Midbrain (tissue), 1 donor: ENCODE measurements around the gene LRRC8E.
"Not testable (repeated sequence)": the region's sequence is repeated elsewhere in the genome, so short reads cannot be mapped to it uniquely, and the experiment has no call there.

Experiments
- DNase-seq: peaks from one replicate; lab custom pipeline; 2025; lab: John Stamatoyannopoulos, UW

LRRC8E gene

DNA sequence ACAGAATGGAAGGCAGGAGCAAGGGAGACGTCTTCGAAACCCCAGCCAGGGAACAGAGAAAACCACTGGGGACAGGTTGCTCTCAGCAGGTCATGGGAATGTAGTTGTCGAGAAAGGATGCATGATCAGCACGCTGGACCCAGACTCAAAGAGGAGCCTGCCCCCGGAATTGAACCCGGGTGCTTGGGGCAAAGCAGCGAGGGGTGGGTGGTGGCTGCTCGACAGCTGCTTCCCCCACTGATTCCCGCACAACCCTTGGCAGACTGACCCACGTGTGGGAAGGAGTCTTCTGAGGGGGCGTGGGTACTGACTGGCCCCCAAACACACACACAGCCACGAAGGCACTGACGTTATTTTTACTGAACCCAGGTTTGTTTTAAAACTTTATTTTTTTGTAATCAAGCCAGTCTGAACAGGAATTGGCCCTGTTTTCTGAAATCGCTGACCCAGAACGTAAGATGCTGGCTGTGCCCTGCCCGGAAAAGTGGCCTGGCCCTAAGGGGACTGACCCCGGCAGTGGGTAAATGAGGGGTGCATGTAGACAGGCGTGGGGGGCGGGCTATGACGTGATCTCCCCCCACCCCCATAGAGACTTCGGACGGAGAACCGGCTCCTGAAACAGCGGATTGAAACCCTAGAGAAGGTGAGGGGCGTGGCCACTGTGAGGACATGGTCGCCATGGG is 32.7 kb upstream of the LRRC8E start:
- DNase-seq = no peak

DNA sequence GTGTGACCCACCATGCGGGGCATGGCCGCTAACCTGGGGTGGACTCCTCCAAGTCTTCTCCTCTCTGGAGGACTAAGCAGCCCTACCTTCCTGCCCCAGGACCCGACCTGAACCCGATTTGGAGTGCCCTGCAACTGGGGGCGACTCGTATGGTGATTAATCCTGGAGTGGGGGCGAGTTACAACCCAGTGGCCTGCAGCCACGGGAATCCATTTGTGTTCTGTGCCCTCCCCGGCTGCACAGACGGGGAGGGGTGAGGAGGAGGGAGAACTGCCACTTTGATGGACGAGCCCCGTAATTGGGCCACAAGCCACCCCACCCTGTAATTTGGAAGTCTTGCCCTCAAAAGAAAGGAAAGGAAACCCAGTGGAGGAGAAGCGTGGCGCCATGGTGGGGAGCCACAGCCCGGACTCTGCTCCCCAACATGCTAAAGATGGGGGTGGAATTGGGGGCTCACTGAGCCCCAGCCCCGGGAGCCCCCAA is 32.2 kb upstream of the LRRC8E start:
- no peak for DNase-seq

DNA sequence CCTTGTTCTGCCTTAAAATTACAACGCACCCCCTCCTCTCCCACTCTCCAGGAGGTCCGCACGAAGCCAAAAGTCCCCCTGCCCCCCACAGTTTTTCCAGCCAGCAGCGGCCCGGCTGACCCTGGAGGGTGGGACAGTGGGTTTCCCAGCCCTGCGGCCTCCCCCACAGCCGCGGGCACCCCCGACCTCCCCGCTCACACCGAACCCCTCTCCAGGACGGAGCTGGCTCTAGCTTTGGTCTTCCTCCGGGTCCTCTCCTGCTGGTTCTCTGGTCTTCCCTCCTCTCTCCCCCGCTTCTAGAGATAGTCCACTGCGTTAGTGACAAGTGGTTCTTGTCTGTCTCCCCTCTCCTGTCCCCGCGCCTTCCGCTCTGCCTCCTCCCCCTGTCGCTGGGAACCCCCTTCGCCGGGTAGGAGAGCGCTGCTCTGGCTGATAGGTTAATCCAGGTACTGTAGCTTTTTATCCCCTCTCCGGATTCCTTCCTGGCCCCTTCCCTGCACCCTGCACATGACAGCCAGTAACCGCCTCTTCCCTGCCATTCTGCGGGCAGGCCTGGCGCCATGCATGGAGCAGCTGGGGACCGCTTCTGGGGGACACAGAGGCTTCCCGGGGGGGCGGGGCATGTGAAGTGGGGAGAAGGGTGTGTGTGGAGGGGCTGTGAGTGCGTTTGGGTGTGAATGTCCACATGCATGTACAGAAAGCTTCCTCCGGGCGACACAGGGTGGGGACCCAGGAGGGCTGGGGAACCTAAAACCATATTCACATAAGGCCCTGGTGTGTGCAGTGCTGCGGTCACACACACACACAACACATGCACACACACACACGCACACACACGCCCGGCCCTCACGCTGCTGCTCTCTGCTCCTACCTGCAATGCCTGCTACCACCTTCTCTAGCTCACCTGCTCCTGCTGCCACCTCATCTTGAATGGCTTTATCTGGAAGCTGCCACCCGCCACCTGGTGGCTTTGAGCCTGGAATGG is 31.3 kb upstream of the LRRC8E start:
- no peak for DNase-seq

DNA sequence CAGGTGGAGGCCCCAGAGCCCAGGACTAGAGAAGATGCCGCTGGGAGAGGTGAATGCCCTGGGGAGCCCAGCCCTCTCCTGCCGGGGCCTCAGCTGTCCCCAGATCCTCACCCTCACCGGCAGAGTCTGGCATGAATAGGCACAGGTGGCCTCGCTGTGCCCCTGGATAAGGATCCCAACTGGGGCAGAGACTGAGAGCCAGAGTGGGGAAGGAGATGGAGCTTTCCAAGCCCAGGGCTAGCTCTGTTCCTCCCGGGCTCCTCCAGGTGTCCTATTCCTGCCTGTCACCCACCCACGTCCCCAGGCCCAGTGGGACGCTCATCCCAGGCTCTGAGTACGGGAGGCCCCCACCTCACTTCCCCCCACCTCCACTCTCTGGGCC is 30.6 kb upstream of the LRRC8E start:
- DNase-seq = no peak

DNA sequence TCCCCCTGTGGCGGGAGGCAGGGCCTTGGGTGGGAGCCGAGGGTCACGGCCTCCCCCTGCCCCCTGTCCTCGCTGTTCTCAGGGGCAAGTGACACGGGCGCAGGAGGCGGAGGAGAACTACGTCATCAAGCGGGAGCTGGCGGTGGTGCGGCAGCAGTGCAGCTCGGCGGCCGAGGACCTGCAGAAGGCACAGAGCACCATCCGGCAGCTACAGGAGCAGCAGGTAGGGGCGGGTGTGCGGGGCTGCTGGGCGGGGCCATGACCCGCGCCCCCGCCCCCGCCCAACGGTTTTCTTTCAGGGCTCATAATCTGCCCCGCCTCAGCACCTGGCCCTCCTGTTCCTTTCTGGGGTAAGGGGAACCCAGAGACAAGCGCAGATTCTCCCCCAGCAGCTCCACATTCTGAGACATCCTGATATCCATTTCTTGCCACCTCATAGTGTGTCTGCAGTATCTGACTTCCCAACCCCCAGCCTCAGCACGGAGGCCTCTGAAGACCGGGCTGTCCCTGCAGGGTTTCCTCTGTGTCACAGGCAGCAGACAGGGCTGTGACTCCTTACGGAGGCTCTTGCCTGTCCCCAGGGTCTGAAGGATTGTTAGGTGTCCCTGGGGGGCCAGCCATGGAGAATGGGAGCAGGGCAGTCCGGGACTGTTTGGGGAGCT is 30.1 kb upstream of the LRRC8E start:
- DNase-seq = no peak

DNA sequence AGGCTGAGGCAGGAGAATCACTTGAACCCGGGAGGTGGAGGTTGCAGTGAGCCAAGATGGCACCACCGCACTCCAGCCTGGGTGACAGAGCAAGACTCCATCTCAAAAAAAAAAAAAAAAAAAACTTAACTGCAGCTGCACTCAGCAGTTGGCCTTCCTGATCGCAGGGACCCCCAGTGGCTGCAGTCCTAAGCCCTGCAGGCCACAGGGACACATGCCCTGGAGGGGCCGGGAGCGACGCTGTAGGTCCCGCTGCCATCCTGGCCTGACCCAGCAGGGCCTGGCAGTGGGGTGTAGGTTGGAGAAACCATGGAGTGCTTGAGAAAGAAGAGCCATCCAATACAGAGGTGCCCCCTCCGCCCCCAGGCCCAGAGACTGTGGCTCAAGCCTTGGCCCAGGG is 29.2 kb upstream of the LRRC8E start:
- not testable (repeated sequence) for DNase-seq

DNA sequence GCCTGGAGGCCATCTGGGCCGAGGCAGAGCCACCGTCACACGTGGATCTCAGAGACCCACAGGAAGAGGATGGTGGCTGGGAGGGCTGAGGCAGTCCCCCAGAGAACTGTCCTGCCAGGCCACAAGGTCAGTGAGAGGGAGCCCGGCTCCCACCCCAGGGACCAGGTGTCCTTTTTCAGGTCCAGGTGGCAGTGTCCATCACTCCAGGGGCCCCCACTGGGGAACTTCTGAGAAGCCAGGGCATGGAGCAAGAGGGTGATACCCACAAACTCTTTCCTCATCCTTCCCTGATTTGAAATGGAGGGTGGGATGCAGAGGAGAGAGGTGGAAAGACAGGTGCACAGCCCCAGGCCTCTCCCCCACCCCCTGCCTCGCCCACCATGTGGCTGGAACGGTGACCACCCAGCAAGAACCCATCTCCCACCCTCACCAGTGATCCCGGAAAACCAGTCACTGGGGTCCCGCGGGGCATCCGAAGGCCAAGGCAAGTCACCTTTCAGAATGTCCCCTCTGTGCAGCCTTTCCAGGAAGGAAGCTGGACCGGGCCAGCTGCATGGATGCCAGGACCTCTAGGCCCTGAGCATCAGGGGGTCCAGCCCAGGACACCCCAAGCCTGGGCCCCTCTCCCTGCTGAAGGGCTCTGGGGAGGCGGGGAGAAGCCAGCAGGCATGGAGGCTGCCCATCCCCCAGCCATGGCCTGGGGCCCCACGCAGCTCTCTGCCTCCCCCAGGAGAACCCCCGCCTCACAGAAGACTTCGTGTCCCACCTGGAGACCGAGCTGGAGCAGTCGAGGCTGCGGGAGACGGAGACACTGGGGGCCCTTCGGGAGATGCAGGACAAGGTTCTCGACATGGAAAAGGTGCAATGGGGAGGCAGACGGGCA is 28.2 kb upstream of the LRRC8E start:
- no peak for DNase-seq

DNA sequence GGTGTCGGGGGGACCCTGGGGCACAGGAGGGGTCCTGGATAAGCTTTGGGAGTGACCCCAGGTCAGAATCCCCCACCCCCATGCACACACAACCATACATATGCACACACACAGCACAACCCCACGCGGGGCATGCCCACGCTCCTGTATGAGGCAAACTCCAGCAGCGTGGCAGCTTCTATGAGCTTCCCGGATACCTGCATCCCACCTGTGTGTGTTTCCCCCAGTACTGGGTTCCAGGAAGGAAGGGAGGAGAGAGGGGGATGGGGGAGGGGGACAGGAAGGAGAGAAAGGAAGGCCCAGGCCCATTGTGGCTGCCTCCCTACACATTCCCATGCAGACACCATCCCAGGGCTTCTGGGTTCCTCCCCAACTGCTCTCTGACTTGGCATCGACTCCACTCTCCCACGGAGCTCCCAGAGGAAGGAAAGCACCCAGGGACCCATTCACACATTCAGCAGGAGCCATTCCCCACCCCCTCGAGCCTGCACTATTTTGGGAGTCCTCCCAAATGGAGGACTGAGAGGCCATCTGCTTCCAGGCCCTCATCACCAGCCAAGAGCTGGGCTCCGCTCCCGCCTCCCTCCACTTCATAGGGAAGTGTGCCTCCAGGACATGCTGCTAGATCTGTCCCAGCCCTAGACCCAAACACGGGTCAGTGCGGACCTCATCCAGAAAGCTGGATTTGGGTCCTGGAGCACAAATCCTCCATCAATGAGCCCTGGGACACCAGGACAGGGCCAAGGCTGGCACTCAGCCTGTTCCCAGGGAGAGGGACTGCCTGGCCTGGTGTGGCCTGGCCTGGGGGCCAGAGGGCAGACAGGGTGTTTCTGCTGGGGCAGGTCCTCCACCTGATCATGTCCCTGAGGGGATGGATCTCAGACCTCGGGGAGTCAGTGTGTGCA is 27.3 kb upstream of the LRRC8E start:
- DNase-seq = no peak

DNA sequence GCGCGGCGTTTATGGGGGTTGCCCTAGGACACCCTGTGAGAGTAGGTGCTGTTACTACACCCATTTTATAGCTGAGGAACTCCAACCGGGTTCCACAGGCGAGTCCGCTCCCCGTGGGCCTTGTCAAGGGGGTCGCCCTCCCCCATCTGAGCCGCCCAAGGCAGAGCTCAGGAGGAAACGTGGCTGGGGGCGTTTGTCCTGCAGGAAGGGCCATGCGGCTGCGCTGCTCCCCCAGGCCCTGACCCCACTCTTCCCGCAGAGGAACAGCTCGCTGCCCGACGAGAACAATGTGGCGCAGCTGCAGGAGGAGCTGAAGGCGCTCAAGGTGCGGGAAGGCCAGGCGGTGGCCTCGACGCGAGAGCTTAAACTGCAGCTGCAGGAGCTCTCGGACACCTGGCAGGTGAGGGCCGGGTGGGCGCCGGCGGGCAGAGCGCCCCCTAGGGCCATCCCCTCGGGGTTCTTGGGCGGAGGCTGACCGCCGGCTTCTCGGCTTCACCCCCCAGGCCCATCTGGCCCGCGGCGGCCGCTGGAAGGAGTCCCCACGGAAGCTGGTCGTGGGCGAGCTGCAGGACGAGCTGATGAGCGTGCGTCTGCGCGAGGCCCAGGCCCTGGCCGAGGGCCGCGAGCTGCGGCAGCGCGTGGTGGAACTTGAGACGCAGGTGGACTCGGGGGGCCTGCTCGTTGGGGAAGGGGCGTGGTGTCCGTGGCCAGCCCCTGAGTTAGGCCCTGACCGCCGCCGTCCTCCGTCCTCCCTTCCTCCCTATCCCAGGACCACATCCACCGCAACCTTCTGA is 26.5 kb upstream of the LRRC8E start:
- DNase-seq = no peak

DNA sequence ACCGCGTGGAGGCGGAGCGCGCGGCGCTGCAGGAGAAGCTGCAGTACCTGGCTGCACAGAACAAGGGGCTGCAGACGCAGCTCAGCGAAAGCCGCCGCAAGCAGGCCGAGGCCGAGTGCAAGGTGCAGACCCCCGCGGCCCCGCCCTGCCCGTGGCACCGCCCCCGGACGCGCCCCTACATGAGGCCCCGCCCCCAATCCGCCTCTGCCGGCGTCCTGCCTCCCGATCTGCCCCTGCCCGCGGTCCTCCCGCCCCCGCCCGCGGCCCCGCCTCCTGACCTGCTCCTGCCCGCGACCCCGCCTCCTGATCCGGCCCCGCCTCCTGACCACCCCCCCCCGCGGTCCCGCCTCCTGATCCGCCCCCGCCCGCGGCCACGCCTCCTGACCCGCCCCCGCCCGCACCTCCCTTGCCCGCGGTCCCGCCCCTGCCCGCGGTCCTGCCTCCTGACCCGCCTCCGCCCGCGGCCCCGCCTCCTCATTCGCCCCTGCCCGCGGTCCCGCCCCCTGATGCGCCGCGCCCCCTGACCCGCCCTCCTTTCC is 25.8 kb upstream of the LRRC8E start:
- no peak for DNase-seq

DNA sequence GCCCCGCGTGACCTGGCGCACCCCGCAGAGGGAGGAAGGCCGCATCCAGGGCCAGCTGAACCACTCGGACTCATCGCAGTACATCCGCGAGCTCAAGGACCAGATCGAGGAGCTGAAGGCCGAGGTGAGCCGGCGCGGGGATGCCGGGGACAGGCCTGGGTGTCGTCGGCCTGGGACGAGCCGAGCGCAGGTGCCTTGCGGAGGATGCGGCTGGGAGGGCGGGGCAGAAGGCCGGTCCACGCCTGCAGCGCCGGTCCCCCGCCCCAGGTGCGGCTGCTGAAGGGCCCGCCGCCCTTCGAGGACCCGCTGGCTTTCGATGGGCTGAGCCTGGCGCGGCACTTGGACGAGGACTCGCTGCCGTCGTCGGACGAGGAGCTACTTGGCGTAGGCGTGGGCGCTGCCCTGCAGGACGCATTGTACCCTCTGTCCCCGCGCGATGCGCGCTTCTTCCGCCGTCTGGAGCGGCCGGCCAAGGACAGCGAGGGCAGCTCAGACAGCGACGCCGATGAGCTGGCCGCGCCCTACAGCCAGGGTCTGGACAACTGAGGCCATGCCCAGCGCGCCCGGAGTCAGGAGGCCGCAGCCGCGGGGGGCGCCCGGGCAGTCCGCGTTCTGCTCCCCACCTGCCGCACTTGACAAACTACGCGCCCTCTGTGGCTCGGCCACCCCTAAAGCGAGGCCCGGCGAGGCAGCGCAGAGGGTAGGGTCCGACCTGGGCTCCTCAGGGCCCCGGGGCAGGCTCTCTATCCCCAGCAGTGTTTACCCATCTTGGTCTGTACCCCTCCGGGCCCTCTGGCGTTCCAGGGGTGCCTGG is 24.9 kb upstream of the LRRC8E start:
- no peak for DNase-seq

DNA sequence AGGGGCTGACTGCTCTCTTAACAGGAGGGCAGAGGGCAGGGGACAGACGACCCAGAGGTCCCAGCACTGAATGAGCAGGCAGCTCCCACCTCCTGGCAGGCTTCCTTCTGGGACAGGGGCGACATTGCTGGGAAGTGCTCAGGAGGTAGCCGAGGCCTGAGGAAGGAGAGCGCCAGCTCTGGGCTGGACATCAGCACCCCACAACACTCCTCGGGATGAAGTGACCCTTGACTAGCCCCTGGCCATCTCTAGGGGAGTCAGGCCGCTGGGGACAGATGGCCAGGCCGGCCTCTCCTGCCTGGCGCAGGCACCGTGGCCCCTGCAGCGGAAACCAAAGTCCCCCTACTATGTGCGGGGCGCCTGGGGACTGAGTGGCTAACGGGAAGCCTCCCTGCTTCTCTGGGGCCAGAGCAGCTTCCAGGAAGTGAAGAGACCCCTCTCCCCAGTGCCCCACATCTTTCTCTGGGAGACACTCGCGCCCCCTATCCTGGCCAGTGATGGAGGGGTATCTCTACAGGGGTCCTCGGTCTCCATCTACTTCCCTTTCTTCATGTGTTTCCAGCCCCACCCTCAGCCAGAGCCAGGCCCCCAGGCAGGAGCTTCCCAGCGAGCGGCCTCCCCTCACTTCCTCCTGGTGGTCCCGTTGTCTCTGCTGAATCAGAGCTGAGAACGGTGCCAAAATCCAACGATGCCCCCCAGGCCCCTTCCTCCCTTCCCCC is 24.2 kb upstream of the LRRC8E start:
- no peak for DNase-seq

DNA sequence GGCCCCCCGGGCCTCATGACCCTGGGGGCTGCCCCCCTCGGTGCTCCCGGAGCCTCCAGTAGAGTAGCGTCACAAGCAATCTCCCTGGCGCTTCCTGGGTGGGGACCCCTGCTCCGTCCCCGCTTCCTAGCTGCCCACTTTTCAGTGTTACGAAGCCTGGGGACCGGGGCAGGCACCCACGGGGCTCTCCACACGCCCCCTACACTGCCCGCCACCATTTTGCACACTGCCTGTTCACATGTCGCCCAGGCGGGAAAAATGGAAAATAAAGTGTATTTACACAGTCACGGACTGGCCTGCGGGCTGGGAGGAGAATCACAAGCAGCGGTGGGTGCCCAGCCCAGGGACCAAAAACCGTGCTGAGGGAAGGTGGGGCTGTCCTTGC is 23.6 kb upstream of the LRRC8E start:
- no peak for DNase-seq

DNA sequence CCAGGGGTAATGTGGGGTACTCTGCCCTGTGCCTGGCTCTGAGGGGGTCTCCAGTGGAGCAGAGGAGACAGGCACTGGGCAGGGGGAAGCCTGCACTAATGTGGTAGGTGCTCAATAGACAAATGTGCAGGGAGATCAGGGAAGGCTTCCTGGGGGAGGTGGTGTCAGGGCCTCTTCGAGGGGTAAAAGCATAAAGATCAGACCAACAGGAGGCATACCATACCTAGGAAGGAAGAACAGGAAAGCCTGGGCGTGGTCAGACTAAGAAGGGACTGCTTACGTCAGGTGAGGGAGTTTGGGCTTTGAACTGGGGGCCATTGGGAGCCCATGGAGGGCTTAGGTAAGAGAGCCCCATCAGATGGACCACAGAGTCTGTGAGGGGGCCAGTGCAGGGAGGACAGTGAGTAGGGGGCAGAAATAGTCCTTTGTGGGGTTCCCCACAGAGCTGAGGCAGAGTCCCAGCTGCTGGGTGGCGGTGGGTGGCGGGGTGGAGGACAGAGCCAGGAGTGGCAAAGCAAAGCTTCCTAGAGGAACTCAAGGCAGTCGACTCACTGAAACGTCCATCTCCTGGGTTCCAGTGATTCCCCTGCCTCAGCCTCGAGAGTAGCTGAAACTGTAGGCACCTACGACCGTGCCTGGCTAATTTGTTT is 22.9 kb upstream of the LRRC8E start:
- no peak for DNase-seq

DNA sequence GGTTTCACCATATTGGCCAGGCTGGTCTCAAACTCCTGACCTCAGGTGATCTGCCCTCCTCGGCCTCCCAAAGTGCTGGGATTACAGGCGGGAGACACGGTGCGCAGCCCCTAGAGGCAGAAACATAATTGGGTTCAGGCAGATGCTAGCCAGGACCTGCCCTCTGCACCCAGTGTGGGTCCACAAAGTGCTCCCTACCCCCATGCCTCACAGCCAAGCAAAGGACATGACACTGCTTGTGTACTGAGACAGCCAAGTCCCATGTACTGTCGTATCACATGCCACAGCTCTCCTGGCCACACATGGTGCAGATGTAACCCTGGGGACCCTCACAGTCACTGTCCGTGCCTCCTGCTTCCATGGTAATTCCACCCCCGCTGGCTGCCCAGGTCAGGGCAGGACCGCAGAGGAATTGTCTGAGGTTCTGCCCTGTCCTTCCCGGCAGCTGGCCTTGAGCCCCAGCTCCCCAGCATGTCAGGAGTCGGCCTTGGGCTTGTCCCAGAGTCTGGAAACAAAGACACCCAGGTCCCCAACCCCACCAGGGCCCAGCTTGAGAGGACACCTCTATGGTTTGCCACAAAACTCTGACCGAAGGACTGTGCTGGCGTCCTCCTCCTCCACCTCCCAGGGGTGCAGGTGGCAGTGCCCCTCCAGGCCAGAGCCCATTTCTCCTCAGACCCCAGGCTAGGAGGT is 21.8 kb upstream of the LRRC8E start:
- DNase-seq = no peak

DNA sequence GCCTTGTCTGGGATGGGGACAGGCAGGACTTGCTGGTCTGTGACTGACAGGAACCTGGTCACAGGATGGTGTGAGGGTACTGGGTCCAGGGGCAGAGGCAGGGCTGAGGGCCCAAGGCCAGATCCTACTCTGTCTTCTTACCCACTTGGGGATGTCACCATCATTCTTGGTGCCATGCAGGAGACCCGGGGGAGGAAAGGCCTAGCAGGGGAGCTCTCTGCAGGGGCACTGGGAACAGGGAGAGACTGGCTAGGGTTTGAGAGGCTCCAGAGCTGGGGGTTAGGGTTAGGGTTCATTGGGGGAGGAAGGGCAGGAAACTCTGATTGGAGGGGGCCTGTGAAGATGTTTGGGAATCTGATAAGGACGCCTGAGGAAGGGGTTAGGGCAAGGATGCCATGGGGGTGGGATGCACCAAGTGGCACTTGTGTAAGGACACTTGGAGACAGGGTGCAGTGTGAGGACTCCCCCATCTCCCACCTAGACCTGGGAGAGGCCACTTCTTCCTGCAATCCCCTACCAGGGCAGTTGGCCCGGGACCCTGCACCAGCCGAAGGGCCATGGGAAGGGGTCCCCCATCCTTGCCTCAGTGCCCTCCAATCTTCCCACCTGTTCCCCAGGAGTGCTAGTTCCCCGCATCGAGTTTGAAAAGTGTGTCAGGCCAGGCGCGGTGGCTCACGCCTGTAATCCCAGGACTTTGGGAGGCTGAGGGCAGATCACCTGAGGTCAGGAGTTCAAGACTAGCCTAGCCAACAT is 21.0 kb upstream of the LRRC8E start:
- no peak for DNase-seq
